ENCODE data around the gene UBL4B. TPM values are rescaled to one million over a fixed set of nuclear protein-coding genes. Genes with fewer than 3 reads are reported as not detected.

Gene UBL4B
- total RNA-seq, 4 donors from 2014 or later = not detected

- no peaks in the 10 kb centered on the region for H3K4me1 ChIP-seq
- H3K27me3 ChIP-seq = no peaks in the 10 kb centered on the region
- TF ChIP-seq POLR2A (IDR thresholded peaks at IDR 0.05) (no peak), CTCF (IDR thresholded peaks at IDR 0.05) (no peak)
- H3K4me3 ChIP-seq = no peak overlapping the region
- H3K27ac ChIP-seq = no peak overlapping the region
- intact Hi-C loops (cut with DNase I; ENCODE audit: low total_unique reads) = loop anchor here (5.0 kb wide), 1 partner anchor 56 kb away; no protein-coding TSS in a partner anchor
- H3K36me3 ChIP-seq = no peaks in the 10 kb centered on the region
- H3K9me3 ChIP-seq = no peaks in the 10 kb centered on the region
- peak; percentile 27 to 55 for DNase-seq
Measured at GRCh38 chr1:110107867-110108469, 4.3 kb upstream of the UBL4B start.

GRCh38 chr1:110111081-110111480 is 1.2 kb upstream of the UBL4B start:
- intact Hi-C loops (cut with DNase I; ENCODE audit: low total_unique reads) = no loop called here

GRCh38 chr1:110112656-110113055 is 413 bp downstream of the UBL4B start:
- no peak overlapping the region for H3K4me3 ChIP-seq
- DNase-seq = no peak
- no peaks in the 10 kb centered on the region for H3K4me1 ChIP-seq
- no peak overlapping the region for H3K27ac ChIP-seq
- no peak for TF ChIP-seq CTCF (IDR thresholded peaks at IDR 0.05)
- no peak for TF ChIP-seq POLR2A (IDR thresholded peaks at IDR 0.05)
- H3K9me3 ChIP-seq = no peaks in the 10 kb centered on the region
- intact Hi-C loops (cut with DNase I; ENCODE audit: low total_unique reads) = no loop called here
- no peaks in the 10 kb centered on the region for H3K27me3 ChIP-seq
- no peaks in the 10 kb centered on the region for H3K36me3 ChIP-seq

More at GRCh38 chr1:110111081-110111480, 1.2 kb upstream of the UBL4B start:
- H3K9me3 ChIP-seq = no peaks in the 10 kb centered on the region
- DNase-seq = no peak
- H3K27ac ChIP-seq = no peak overlapping the region
- H3K36me3 ChIP-seq = no peaks in the 10 kb centered on the region
- no peaks in the 10 kb centered on the region for H3K27me3 ChIP-seq
- no peaks in the 10 kb centered on the region for H3K4me1 ChIP-seq
- TF ChIP-seq POLR2A (IDR thresholded peaks at IDR 0.05) (no peak), CTCF (IDR thresholded peaks at IDR 0.05) (no peak)
- no peak overlapping the region for H3K4me3 ChIP-seq

- H3K4me3 ChIP-seq = no peak overlapping the region
- H3K36me3 ChIP-seq = no peaks in the 10 kb centered on the region
- no peak overlapping the region for H3K27ac ChIP-seq
- no peak for DNase-seq
- H3K4me1 ChIP-seq = no peaks in the 10 kb centered on the region
- intact Hi-C loops (cut with DNase I; ENCODE audit: low total_unique reads) = no loop called here
- no peaks in the 10 kb centered on the region for H3K27me3 ChIP-seq
- TF ChIP-seq CTCF (IDR thresholded peaks at IDR 0.05) (no peak), POLR2A (IDR thresholded peaks at IDR 0.05) (no peak)
- H3K9me3 ChIP-seq = no peaks in the 10 kb centered on the region
Measured at GRCh38 chr1:110113551-110113950, 1.3 kb downstream of the UBL4B start.

GRCh38 chr1:110114173-110114572 is 1.9 kb downstream of the UBL4B start:
- intact Hi-C loops (cut with DNase I; ENCODE audit: low total_unique reads) = no loop called here
- Histone ChIP-seq H3K4me3 (no peak overlapping the region), H3K9me3 (no peaks in the 10 kb centered on the region), H3K36me3 (no peaks in the 10 kb centered on the region), H3K27me3 (no peaks in the 10 kb centered on the region), H3K27ac (no peak overlapping the region), H3K4me1 (no peaks in the 10 kb centered on the region)
- no peak for DNase-seq
- TF ChIP-seq CTCF (IDR thresholded peaks at IDR 0.05) = no peak

All from uterus (tissue), 4 donors.